Astrocyte (in vitro differentiated cells and primary cell): ENCODE data around the gene IP6K3. TPM values are rescaled to one million over a fixed set of nuclear protein-coding genes. Genes with fewer than 3 reads are reported as not detected.

Source experiments
- DNase-seq: peaks from one replicate; pipeline ENCODE4 v3.0.0-alpha.2; 2010; ENCODE audit warnings: low read depth
- FAIRE-seq: peaks from 2 replicates; lab custom pipeline; 2011; peaks lifted over from hg19 to GRCh38; lab: Jason Lieb, UNC
- H2AFZ ChIP-seq: 2 replicates; pipeline ENCODE4 v1.6.0; 2012; ENCODE audit warnings: low read depth, low read length, inconsistent platforms
- H3K27ac ChIP-seq: 2 replicates; pipeline ENCODE4 v1.5.1; 2011; ENCODE audit warnings: low read depth, low read length, inconsistent platforms
- H3K27me3 ChIP-seq: 2 replicates; pipeline ENCODE4 v1.6.0; 2011; ENCODE audit warnings: low read length, inconsistent platforms; ENCODE audit not compliant: insufficient read depth
- H3K36me3 ChIP-seq: 2 replicates; pipeline ENCODE4 v1.5.1; 2011; ENCODE audit warnings: low read length, inconsistent platforms; ENCODE audit not compliant: insufficient read depth
- H3K4me1 ChIP-seq: 2 replicates; pipeline ENCODE4 v1.5.1; 2011; ENCODE audit warnings: low read length, inconsistent platforms; ENCODE audit not compliant: insufficient read depth
- H3K4me2 ChIP-seq: 2 replicates; pipeline ENCODE4 v1.6.0; 2012; ENCODE audit warnings: low read length, inconsistent platforms
- H3K4me3 ChIP-seq: 2 replicates; pipeline ENCODE4 v1.5.1; 2011; ENCODE audit warnings: low read depth, mild to moderate bottlenecking, low read length, inconsistent platforms; ENCODE audit not compliant: insufficient read depth
- H3K79me2 ChIP-seq: 2 replicates; pipeline ENCODE4 v1.6.0; 2012; ENCODE audit warnings: mild to moderate bottlenecking, low read length, inconsistent platforms; ENCODE audit not compliant: insufficient read depth
- H3K9ac ChIP-seq: 2 replicates; pipeline ENCODE4 v1.6.0; 2012; ENCODE audit warnings: mild to moderate bottlenecking, low read length, inconsistent platforms
- H3K9me3 ChIP-seq: 2 replicates; pipeline ENCODE4 v1.5.1; 2012; ENCODE audit warnings: low read depth, mild to moderate bottlenecking, low read length, inconsistent platforms; ENCODE audit not compliant: insufficient read depth
- H4K20me1 ChIP-seq: 2 replicates; pipeline ENCODE4 v1.6.0; 2012; ENCODE audit warnings: low read length, inconsistent platforms; ENCODE audit not compliant: insufficient read depth
- H3K27ac Mint-ChIP-seq: one replicate; pipeline ENCODE4 v1.8.0; 2021; ENCODE audit warnings: mild to moderate bottlenecking, mixed read lengths; ENCODE audit not compliant: unreplicated experiment
- H3K27me3 Mint-ChIP-seq: one replicate; pipeline ENCODE4 v1.8.0; 2021; ENCODE audit warnings: low read depth, mixed read lengths; ENCODE audit not compliant: unreplicated experiment
- H3K36me3 Mint-ChIP-seq: one replicate; pipeline ENCODE4 v1.8.0; 2021; ENCODE audit warnings: low read depth, mixed read lengths; ENCODE audit not compliant: unreplicated experiment
- H3K4me1 Mint-ChIP-seq: one replicate; pipeline ENCODE4 v1.8.0; 2021; ENCODE audit warnings: low read depth, mixed read lengths; ENCODE audit not compliant: unreplicated experiment
- H3K4me3 Mint-ChIP-seq: one replicate; pipeline ENCODE4 v1.8.0; 2021; ENCODE audit warnings: mild to moderate bottlenecking, moderate library complexity, mixed read lengths; ENCODE audit not compliant: unreplicated experiment
- H3K9me3 Mint-ChIP-seq: one replicate; pipeline ENCODE4 v1.8.0; 2021; ENCODE audit warnings: mild to moderate bottlenecking, mixed read lengths; ENCODE audit not compliant: unreplicated experiment
- CTCF ChIP-seq: IDR thresholded peaks from 2 replicates; pipeline ENCODE4 v1.5.1; 2011; ENCODE audit warnings: low read depth, mild to moderate bottlenecking, inconsistent platforms, low read length, moderate library complexity; ENCODE audit not compliant: insufficient read depth
- EZH2 ChIP-seq: IDR thresholded peaks from 2 replicates; pipeline ENCODE4 v1.6.1; 2012; ENCODE audit warnings: mild to moderate bottlenecking, low read length, inconsistent platforms; ENCODE audit not compliant: insufficient read depth
- total RNA-seq: library from RNA; stranded (reverse); gene quantifications from 2 replicates; pipeline ENCODE4 v1.2.1, GENCODE V29; 2021

Gene IP6K3
- total RNA-seq, 1 donor from 2014 or later, result 4.6 TPM

- TF ChIP-seq EZH2 (no peak), CTCF (no peak)
- Mint-ChIP-seq H3K36me3 (peaks cover 28% of the 10 kb centered on the region), H3K4me3 (no peak overlapping the region), H3K4me1 (peaks cover 18% of the 10 kb centered on the region), H3K9me3 (no peaks in the 10 kb centered on the region), H3K27me3 (no peaks in the 10 kb centered on the region), H3K27ac (no peak overlapping the region)
- Histone ChIP-seq H3K4me3 (no peak overlapping the region), H4K20me1 (no peaks in the 10 kb centered on the region), H2AFZ (no peak overlapping the region), H3K36me3 (no peaks in the 10 kb centered on the region), H3K79me2 (no peaks in the 10 kb centered on the region), H3K27ac (no peak overlapping the region), H3K9me3 (no peaks in the 10 kb centered on the region), H3K4me2 (no peak overlapping the region), H3K9ac (no peak overlapping the region), H3K4me1 (peaks cover 27% of the 10 kb centered on the region), H3K27me3 (no peaks in the 10 kb centered on the region)
- FAIRE-seq, result no peak
- DNase-seq, result no peak
Observed at GRCh38 chr6:33689879-33690278, 56.8 kb downstream of the IP6K3 start.

- Mint-ChIP-seq H3K27me3 (no peaks in the 10 kb centered on the region), H3K4me3 (no peak overlapping the region), H3K4me1 (peaks cover 12% of the 10 kb centered on the region), H3K36me3 (peaks cover 28% of the 10 kb centered on the region), H3K27ac (peak overlapping the region; percentile 34), H3K9me3 (no peaks in the 10 kb centered on the region)
- H3K4me2 ChIP-seq, result no peak overlapping the region
- no peak overlapping the region for H3K9ac ChIP-seq
- FAIRE-seq (no peak), DNase-seq (no peak)
- H3K36me3 ChIP-seq, result no peaks in the 10 kb centered on the region
- H3K79me2 ChIP-seq, result no peaks in the 10 kb centered on the region
- peaks cover 20% of the 10 kb centered on the region for H3K4me1 ChIP-seq
- TF ChIP-seq EZH2 (no peak), CTCF (no peak)
- no peak overlapping the region for H3K27ac ChIP-seq
- H4K20me1 ChIP-seq, result no peaks in the 10 kb centered on the region
- H2AFZ ChIP-seq, result no peak overlapping the region
- no peaks in the 10 kb centered on the region for H3K9me3 ChIP-seq
- no peak overlapping the region for H3K4me3 ChIP-seq
- H3K27me3 ChIP-seq, result no peaks in the 10 kb centered on the region
Observed at GRCh38 chr6:33689148-33689494, 57.6 kb downstream of the IP6K3 start.

GRCh38 chr6:33688451-33689147, 58.1 kb downstream of the IP6K3 start:
- H3K9ac ChIP-seq, result no peak overlapping the region
- H3K4me1 ChIP-seq, result peaks cover 15% of the 10 kb centered on the region
- no peaks in the 10 kb centered on the region for H3K27me3 ChIP-seq
- no peak overlapping the region for H3K27ac ChIP-seq
- Mint-ChIP-seq H3K4me1 (peaks cover 7% of the 10 kb centered on the region), H3K27ac (peak overlapping the region; percentile 34), H3K27me3 (no peaks in the 10 kb centered on the region), H3K36me3 (peaks cover 25% of the 10 kb centered on the region), H3K9me3 (no peaks in the 10 kb centered on the region), H3K4me3 (no peak overlapping the region)
- H3K9me3 ChIP-seq, result no peaks in the 10 kb centered on the region
- DNase-seq, result no peak
- TF ChIP-seq EZH2 (no peak), CTCF (no peak)
- H3K4me3 ChIP-seq, result no peak overlapping the region
- no peak overlapping the region for H3K4me2 ChIP-seq
- H3K79me2 ChIP-seq, result no peaks in the 10 kb centered on the region
- FAIRE-seq, result no peak
- no peak overlapping the region for H2AFZ ChIP-seq
- no peaks in the 10 kb centered on the region for H4K20me1 ChIP-seq
- H3K36me3 ChIP-seq, result no peaks in the 10 kb centered on the region
